Activated CD4-positive, alpha-beta T cell treated with anti-CD3 and anti-CD28 coated beads for 36 hours (primary cell): ENCODE measurements around the gene METTL22. TPM values are rescaled to one million over a fixed set of nuclear protein-coding genes. Genes with fewer than 3 reads are reported as not detected.

Experiments
- ATAC-seq: fragments of 200-7000 bp; cut with Tn5 transposase; one replicate; pipeline ENCODE4 v1.10.0; 2021; ENCODE audit warnings: mild to moderate bottlenecking, moderate library complexity
- CTCF ChIA-PET: fragments of 350-600 bp; sonication (Branson Sonifier 250); formaldehyde crosslinking; loops from one replicate; lab custom pipeline; 2021; ENCODE audit warnings: antibody characterized with exemption; lab: Charles Lee
- POLR2A ChIA-PET: fragments of 350-600 bp; sonication (Branson Sonifier 250); formaldehyde crosslinking; loops from one replicate; lab custom pipeline; 2021; ENCODE audit warnings: antibody characterized with exemption, inconsistent platforms; lab: Charles Lee
- DNase-seq: peaks from one replicate; pipeline ENCODE4 v3.0.0-alpha.2; 2020
- H3K27ac Mint-ChIP-seq: one replicate; pipeline ENCODE4 v1.8.0; 2021; ENCODE audit warnings: mixed read lengths
- H3K27me3 Mint-ChIP-seq: one replicate; pipeline ENCODE4 v1.8.0; 2021; ENCODE audit warnings: mixed read lengths
- H3K36me3 Mint-ChIP-seq: one replicate; pipeline ENCODE4 v1.8.0; 2021; ENCODE audit warnings: low read depth, mixed read lengths
- H3K4me1 Mint-ChIP-seq: one replicate; pipeline ENCODE4 v1.8.0; 2021; ENCODE audit warnings: mixed read lengths
- H3K4me3 Mint-ChIP-seq: one replicate; pipeline ENCODE4 v1.8.0; 2021; ENCODE audit warnings: mild to moderate bottlenecking, moderate library complexity, mixed read lengths
- H3K9me3 Mint-ChIP-seq: one replicate; pipeline ENCODE4 v1.8.0; 2021; ENCODE audit warnings: low read depth, mixed read lengths
- intact Hi-C, 2 experiments: fragments of 100-400 bp; cut with DNase I in 1 of 2; cut with micrococcal nuclease in 1 of 2; formaldehyde crosslinking; loops; one replicate each; pipeline versions ENCODE4 v1.14.2 to v1.15.1; 2022 to 2024; cut with DNase I, micrococcal nuclease
- total RNA-seq, 2 experiments: library from RNA; stranded (reverse); gene quantifications; one replicate each; pipeline ENCODE4 v1.2.3, GENCODE V29; 2021

The METTL22 gene
- total RNA-seq, 2 experiments from 2014 or later: 32.3 to 45.8 TPM

DNA sequence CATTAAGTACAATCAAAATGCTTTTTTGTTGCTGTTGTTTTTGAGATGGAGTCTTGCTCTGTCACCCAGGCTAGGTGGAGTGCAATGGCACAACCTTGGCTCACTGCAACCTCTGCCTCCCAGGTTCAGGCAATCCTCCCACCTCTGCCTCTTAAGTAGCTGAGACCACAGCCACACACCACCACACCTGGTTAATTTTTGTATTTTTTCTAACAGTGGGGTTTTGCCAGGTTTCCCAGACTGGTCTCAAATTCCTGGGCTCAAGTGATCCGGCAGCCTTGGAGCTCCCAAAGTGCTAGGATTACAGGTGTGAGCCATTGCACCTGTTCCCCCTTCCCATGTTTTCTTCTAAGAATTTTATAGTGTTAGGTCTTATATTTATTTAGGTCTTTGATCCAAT, 48.0 kb downstream of the METTL22 start:
- Mint-ChIP-seq H3K4me3 (no peak overlapping the region), H3K36me3 (peaks cover 5% of the 10 kb centered on the region), H3K27ac (no peak overlapping the region), H3K27me3 (no peaks in the 10 kb centered on the region), H3K4me1 (peaks cover 5% of the 10 kb centered on the region), H3K9me3 (no peaks in the 10 kb centered on the region)
- CTCF ChIA-PET: interaction anchor here (1.5 to 1.6 kb wide), 2 partner anchors 14 to 26 kb away, joined by 3 read pairs; no protein-coding TSS in a partner anchor
- intact Hi-C loops: no loop called here
- POLR2A ChIA-PET: no interaction called here
- ATAC-seq: no peak
- DNase-seq: no peak

DNA sequence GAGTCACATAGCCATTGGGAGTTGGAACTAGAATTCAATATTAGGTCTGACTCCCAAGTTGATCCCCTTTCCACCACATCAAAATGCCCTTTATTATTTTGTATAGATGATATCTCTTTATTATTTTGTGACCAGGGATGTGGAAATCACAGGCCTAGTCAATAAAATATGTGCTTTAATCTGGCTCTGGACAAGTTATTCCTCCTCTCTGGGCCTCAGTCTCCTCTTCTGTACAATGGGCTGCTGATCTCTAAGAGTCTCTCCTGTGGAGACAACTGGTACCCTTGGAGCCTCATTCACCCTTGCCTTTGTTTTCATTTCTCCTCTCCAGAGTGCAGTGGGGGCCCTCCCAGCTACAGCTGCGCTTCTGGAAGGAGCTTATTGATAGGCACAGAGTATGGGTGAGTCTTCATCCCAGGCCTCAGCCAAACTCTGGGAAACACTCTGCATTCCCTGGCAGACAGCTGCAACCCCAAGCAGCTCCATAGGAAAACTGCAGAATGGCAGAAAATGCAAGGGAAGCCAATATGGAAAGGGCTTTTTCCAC, 48.6 kb downstream of the METTL22 start:
- intact Hi-C loops: loop anchor here in 1 of 2 experiments (10.0 kb wide), 1 partner anchor 465 kb away; no protein-coding TSS in a partner anchor

GRCh38 chr16:8673611-8674412, 52.3 kb downstream of the METTL22 start:
- peaks cover 18% of the 10 kb centered on the region for H3K4me1 Mint-ChIP-seq
- ChIA-PET POLR2A (no interaction called here), CTCF (interaction anchor here (0.5 to 1.2 kb wide), 2 partner anchors 13 to 206 kb away, joined by 3 read pairs; no protein-coding TSS in a partner anchor)
- intact Hi-C loops: loop anchor here (1.0 to 10.0 kb wide), 5 partner anchors 53 to 461 kb away; partner anchors contain the start of genes PMM2 (in 2 of the 2), TMEM186 (in 2 of the 2), CARHSP1 (in 1 of the 2) and METTL22 (in 1 of the 2)
- DNase-seq (no peak), ATAC-seq (peak; percentile 22)
- no peak overlapping the region for H3K27ac Mint-ChIP-seq
- H3K4me3 Mint-ChIP-seq: peak overlapping the region; percentile 83
- no peaks in the 10 kb centered on the region for H3K9me3 Mint-ChIP-seq
- H3K27me3 Mint-ChIP-seq: no peaks in the 10 kb centered on the region
- no peaks in the 10 kb centered on the region for H3K36me3 Mint-ChIP-seq

More for the DNA sequence above, 48.6 kb downstream of the METTL22 start:
- Mint-ChIP-seq H3K9me3 (no peaks in the 10 kb centered on the region), H3K27me3 (no peaks in the 10 kb centered on the region), H3K4me3 (no peak overlapping the region), H3K36me3 (peaks cover 4% of the 10 kb centered on the region), H3K4me1 (peaks cover 9% of the 10 kb centered on the region), H3K27ac (no peak overlapping the region)
- no peak for DNase-seq
- ChIA-PET CTCF (interaction anchor here (0.9 to 1.6 kb wide), 5 partner anchors 9 to 98 kb away, joined by 3 to 4 read pairs (median 3); no protein-coding TSS in a partner anchor), POLR2A (no interaction called here)
- no peak for ATAC-seq

DNA sequence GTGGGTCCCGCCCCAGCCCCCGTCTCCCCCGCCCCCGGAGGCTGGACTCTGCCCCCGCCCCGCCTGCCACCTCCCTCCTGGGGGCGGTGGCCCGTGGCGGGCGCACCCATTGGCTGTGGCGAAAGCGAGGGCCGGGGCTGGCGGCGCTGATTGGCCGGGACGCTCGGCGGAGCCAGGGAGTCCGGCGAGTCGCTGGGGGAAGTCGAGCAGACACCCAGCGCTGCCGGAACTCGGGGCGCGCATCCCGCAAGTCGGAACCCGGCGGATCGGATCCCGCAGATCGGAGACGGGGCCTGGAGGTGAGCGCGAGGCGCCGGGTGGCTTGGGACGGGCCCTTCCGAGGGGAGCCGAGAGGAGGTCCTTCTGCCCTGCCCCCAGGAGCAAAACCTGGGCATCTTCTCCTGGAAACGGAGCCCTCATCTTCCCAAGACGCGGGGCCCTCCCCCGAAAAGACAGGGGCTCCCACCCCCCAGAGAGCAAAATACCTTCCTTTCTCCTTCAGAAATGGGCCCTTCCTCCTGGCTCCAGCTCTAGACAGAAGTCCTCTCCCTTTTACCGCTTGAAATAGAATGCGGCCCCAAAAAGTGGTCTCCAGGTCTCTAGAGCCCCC, 53.0 kb downstream of the METTL22 start, which contains the start of gene ABAT:
Gene ABAT (plus strand): TSS at position 205 of the 610 bp plus-strand sequence. CDS start 61,123 bp downstream, outside the sequence.
- H3K4me1 Mint-ChIP-seq: peaks cover 18% of the 10 kb centered on the region
- ChIA-PET POLR2A (interaction anchor here (0.6 kb wide), 1 partner anchor 196 kb away, joined by 3 read pairs; no protein-coding TSS in a partner anchor), CTCF (no interaction called here)
- intact Hi-C loops: loop anchor here (1.0 to 10.0 kb wide), 5 partner anchors 53 to 460 kb away; partner anchors contain the start of genes PMM2 (in 2 of the 2), TMEM186 (in 2 of the 2), CARHSP1 (in 1 of the 2) and METTL22 (in 1 of the 2)
- H3K9me3 Mint-ChIP-seq: peaks cover 1% of the 10 kb centered on the region
- ATAC-seq (peak; percentile 96), DNase-seq (peak; percentile 93)
- peak within 1 kb of the TSS; percentile 83 for H3K4me3 Mint-ChIP-seq
- no peaks in the 10 kb centered on the region for H3K27me3 Mint-ChIP-seq
- peaks cover 4% of the 10 kb centered on the region for H3K36me3 Mint-ChIP-seq
- peak within 1 kb of the TSS; percentile 92 for H3K27ac Mint-ChIP-seq

DNA sequence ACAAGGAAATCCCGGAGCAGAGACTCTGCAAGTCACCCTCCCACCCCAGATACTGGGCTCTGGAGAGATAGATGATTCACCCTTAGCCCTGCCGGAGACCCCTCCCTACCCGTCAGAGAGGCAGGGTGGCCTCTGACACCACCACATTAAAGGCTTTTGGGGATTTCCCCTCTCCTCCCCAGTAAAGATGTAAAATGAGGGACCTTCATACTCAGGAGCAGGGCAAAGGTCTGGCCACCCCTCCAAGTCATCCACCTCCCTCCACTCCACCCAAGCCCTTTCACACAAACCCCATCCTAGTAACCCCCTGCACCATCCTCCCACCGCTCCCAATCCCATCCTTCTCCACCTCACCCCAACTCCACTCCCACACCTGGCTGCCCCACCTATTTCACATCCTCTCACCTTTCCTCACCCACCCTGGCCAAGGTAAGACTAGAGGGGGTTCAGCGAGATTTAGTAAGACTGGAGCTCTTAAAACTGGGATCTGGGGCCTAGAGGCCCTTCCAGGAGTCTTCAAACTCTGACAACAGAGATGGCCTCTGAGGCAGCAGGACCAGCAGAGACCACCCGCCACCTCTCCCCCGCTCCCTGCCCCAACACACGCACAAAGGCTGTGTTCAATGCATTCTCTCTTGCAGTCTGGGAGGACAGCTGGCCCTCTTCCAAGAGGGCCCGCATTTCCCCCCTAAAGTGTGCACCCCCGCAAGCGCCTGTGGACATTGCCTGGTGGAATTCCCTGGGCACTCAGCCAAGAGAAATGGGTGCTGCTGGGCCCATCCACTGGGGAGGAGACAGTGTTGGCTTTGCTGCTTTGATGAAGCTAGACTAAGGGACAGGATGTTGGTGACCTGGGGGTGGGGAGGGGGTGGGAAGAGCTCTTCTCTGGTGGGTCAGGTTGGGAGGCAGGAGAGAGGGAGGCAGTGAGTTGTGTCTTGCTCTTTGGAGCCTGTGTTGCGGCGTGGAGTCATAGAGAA, 54.0 kb downstream of the METTL22 start:
- ATAC-seq (peak; percentile 75), DNase-seq (peak; percentile 71)
- CTCF ChIA-PET: no interaction called here
- no peaks in the 10 kb centered on the region for H3K27me3 Mint-ChIP-seq
- peaks cover 9% of the 10 kb centered on the region for H3K36me3 Mint-ChIP-seq
- POLR2A ChIA-PET: interaction anchor here (0.6 kb wide), 1 partner anchor 195 kb away, joined by 3 read pairs; no protein-coding TSS in a partner anchor
- intact Hi-C loops: loop anchor here in 1 of 2 experiments (2.0 to 10.0 kb wide), 2 partner anchors 289 to 459 kb away; no protein-coding TSS in a partner anchor
- H3K4me3 Mint-ChIP-seq: peak overlapping the region; percentile 83
- peaks cover 18% of the 10 kb centered on the region for H3K4me1 Mint-ChIP-seq
- peaks cover 5% of the 10 kb centered on the region for H3K9me3 Mint-ChIP-seq
- peak overlapping the region; percentile 92 for H3K27ac Mint-ChIP-seq

DNA sequence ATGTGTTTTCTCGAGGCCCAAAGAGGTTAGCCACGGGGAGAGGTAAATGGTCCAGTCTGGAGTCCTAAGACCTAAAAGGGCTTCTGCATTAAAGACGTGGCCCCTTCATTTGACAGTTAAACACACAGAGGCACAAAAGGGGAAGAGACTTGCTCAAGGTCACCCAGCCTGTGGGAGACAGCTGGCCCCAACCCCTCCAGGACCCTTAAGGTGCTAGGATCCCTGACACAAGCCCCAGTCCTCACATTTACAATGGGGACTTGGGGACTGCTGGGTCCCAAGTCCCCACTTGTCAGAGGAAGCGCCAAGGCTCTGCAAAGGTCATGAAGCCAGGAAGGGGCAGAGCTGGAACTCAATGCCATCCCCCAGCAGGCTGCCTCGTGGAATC, 54.7 kb downstream of the METTL22 start:
- no peak overlapping the region for H3K27ac Mint-ChIP-seq
- no peaks in the 10 kb centered on the region for H3K27me3 Mint-ChIP-seq
- peaks cover 9% of the 10 kb centered on the region for H3K36me3 Mint-ChIP-seq
- H3K4me1 Mint-ChIP-seq: peaks cover 18% of the 10 kb centered on the region
- ChIA-PET CTCF (no interaction called here), POLR2A (no interaction called here)
- no peak overlapping the region for H3K4me3 Mint-ChIP-seq
- peaks cover 5% of the 10 kb centered on the region for H3K9me3 Mint-ChIP-seq
- ATAC-seq (no peak), DNase-seq (no peak)
- intact Hi-C loops: loop anchor here in 1 of 2 experiments (10.0 kb wide), 1 partner anchor 459 kb away; no protein-coding TSS in a partner anchor

- ATAC-seq (no peak), DNase-seq (no peak)
- ChIA-PET CTCF (interaction anchor here (0.6 kb wide), 1 partner anchor 23 kb away, joined by 3 read pairs; no protein-coding TSS in a partner anchor), POLR2A (no interaction called here)
- Mint-ChIP-seq H3K36me3 (peaks cover 9% of the 10 kb centered on the region), H3K9me3 (peaks cover 5% of the 10 kb centered on the region), H3K4me3 (no peak overlapping the region), H3K4me1 (peaks cover 18% of the 10 kb centered on the region), H3K27me3 (no peaks in the 10 kb centered on the region), H3K27ac (no peak overlapping the region)
- intact Hi-C loops: loop anchor here in 1 of 2 experiments (10.0 kb wide), 1 partner anchor 458 kb away; no protein-coding TSS in a partner anchor
Observed at GRCh38 chr16:8676737-8677375, 55.4 kb downstream of the METTL22 start.

DNA sequence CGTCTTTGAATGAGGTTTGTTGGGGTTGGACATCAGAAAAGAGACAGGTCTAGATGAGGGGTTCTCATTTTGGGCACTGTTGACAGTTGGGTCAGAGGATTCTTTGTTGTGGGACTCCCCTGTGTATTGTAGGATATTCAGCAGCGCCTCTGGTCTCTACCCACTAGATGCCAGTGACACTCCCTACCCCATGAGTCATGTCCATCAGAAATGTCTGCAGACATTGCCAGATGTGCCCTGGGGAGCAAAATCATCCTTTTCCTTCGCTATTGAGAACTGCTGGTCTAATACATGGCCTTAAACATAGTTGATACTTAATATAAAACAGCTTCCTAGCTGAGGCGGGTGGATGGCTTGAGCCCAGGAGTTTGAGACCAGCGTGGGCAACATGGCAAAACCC, 56.0 kb downstream of the METTL22 start:
- no peak for ATAC-seq
- intact Hi-C loops: loop anchor here in 1 of 2 experiments (10.0 kb wide), 1 partner anchor 457 kb away; no protein-coding TSS in a partner anchor
- Mint-ChIP-seq H3K27me3 (no peaks in the 10 kb centered on the region), H3K27ac (no peak overlapping the region), H3K4me1 (peaks cover 18% of the 10 kb centered on the region), H3K9me3 (peaks cover 5% of the 10 kb centered on the region), H3K4me3 (no peak overlapping the region), H3K36me3 (peaks cover 9% of the 10 kb centered on the region)
- CTCF ChIA-PET: no interaction called here
- DNase-seq: no peak
- POLR2A ChIA-PET: no interaction called here

DNA sequence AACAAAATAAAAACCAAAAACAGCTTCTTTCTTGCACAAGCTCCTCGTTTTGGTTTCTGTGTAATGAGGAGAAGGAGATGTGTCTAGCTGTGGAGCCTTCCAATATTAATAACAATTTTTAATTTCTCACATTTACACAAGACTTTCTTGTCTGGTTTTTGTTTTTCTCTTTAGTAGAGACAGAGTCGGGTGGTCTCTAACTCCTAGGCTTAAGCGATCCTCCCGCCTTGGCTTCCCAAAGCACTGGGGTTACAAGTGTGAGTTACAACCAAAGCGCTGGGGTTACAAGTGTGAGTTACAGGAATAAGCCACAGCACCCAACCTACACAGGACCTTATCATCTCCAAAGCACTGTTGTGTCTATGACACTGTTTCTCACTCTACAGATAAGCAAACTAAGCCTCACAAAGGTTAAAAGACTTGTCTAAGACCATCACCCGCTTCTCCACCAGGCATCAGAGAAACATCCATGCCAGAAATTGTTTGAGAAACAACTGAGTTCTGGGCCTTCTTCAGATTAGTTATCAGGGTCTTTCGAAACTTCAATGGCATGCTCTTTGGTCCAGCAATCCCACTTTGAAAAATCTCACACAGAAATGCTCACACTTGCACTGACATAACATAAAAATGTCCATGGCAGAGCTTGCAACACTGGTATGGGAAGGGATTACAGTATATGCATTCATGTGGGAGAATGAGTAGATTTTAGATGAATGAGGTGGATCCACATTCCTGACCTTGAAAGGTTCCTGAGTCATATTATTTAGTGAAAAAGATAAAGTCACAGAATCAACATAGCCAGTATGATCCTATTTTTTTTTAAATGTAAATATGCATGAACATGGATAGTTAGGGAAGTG, 56.8 kb downstream of the METTL22 start:
- Mint-ChIP-seq H3K27ac (no peak overlapping the region), H3K9me3 (peaks cover 5% of the 10 kb centered on the region), H3K36me3 (peaks cover 9% of the 10 kb centered on the region), H3K4me1 (peaks cover 18% of the 10 kb centered on the region), H3K4me3 (no peak overlapping the region), H3K27me3 (no peaks in the 10 kb centered on the region)
- intact Hi-C loops: loop anchor here in 1 of 2 experiments (10.0 kb wide), 1 partner anchor 457 kb away; no protein-coding TSS in a partner anchor
- ATAC-seq (no peak), DNase-seq (no peak)
- CTCF ChIA-PET: interaction anchor here (0.6 kb wide), 1 partner anchor 509 kb away, joined by 4 read pairs; no protein-coding TSS in a partner anchor
- POLR2A ChIA-PET: no interaction called here
